ENCODE data around the gene BATF2.
"Not testable (repeated sequence)": the region's sequence is repeated elsewhere in the genome, so short reads cannot be mapped to it uniquely, and the experiment has no call there.

BATF2 gene

GRCh38 chr11:64996710-64997380, at the start of gene BATF2:
Gene BATF2 (minus strand): TSS chr11:64996971. CDS start chr11:64996914, 57 bp downstream.
- peak; percentile 84 for DNase-seq

- no peak for DNase-seq
These were observed 49.0 kb upstream of the BATF2 start for GRCh38 chr11:65045728-65046127.

- no peak for DNase-seq
These were observed 48.3 kb upstream of the BATF2 start for GRCh38 chr11:65045061-65045460.

GRCh38 chr11:65043881-65044501, 47.2 kb upstream of the BATF2 start:
- DNase-seq, result no peak

GRCh38 chr11:65042891-65043290, 46.1 kb upstream of the BATF2 start:
- no peak for DNase-seq

GRCh38 chr11:65040847-65041622, 44.3 kb upstream of the BATF2 start, which contains the start of gene SAC3D1:
Gene SAC3D1 (plus strand): TSS chr11:65041210. CDS start chr11:65041293, 83 bp downstream.
- peak; percentile 99 for DNase-seq

GRCh38 chr11:65040520-65040846, 43.7 kb upstream of the BATF2 start:
- DNase-seq, result no peak

GRCh38 chr11:65036931-65037330, 40.2 kb upstream of the BATF2 start:
- peak; percentile 33 for DNase-seq

- no peak for DNase-seq
These were observed 38.8 kb upstream of the BATF2 start for GRCh38 chr11:65035579-65035978.

- DNase-seq, result no peak
These were observed 37.7 kb upstream of the BATF2 start for GRCh38 chr11:65034423-65034822.

- DNase-seq, result no peak
These were observed 35.4 kb upstream of the BATF2 start for GRCh38 chr11:65032216-65032615.

- peak; percentile 99 for DNase-seq
These were observed 30.7 kb upstream of the BATF2 start, which contains the start of gene SNX15 for GRCh38 chr11:65027213-65028067. Gene SNX15 (plus strand): TSS chr11:65027439. CDS start chr11:65027538, 99 bp downstream.

GRCh38 chr11:65026810-65027209, 30.0 kb upstream of the BATF2 start:
- DNase-seq, result no peak

- DNase-seq, result not testable (repeated sequence)
These were observed 26.7 kb upstream of the BATF2 start for GRCh38 chr11:65023502-65023901.

GRCh38 chr11:65021509-65021908, 24.7 kb upstream of the BATF2 start:
- DNase-seq, result no peak

- DNase-seq, result no peak
These were observed 24.2 kb upstream of the BATF2 start for GRCh38 chr11:65021003-65021402.

GRCh38 chr11:65019824-65020223, 23.1 kb upstream of the BATF2 start:
- DNase-seq, result no peak

- no peak for DNase-seq
These were observed 21.2 kb upstream of the BATF2 start for GRCh38 chr11:65017937-65018336.

- no peak for DNase-seq
These were observed 19.9 kb upstream of the BATF2 start for GRCh38 chr11:65016705-65017104.

GRCh38 chr11:65014726-65015227, 18.0 kb upstream of the BATF2 start:
- no peak for DNase-seq

GRCh38 chr11:65013888-65014725, 17.3 kb upstream of the BATF2 start, which contains the start of gene ARL2:
Gene ARL2 (plus strand): TSS chr11:65014160. CDS start chr11:65014208, 48 bp downstream.
- peak; percentile 97 for DNase-seq
